Measurements from ENCODE around the gene BSN.
"Not testable (repeated sequence)": the region's sequence is repeated elsewhere in the genome, so short reads cannot be mapped to it uniquely, and the experiment has no call there.

The BSN gene

DNA sequence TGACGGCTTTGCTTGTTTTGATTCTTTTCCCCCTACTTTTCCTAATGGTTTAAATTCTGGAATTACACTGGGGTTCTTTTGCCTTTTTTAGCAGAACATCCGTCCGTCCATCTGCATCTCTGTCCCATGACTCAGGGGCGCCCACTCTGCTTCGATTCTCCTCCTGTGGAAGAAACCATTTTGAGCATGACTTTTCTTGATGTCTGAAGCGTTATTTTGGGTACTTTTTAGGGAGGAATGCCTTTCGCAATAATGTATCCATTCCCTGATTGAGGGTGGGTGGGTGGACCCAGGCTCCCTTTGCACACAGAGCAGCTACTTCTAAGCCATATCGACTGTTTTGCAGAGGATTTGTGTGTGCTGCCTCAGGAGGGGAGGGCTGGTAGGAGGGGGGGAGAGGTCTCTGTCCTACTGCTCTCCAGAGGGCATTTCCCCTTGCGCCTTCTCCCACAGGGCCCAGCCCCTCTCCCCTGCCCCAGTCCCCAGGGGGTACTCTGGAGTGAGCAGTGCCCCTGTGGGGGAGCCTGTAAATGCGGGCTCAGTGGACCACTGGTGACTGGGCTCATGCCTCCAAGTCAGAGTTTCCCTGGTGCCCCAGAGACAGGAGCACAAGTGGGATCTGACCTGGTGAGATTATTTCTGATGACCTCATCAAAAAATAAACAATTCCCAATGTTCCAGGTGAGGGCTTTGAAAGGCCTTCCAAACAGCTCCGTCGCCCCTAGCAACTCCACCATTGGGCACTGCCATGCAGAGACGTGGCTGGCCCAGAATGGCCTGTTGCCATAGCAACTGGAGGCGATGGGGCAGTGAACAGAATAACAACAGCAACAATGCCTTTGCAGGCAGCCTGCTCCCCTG, 19.5 kb upstream of the BSN start:
- DNase-seq = no peak

DNA sequence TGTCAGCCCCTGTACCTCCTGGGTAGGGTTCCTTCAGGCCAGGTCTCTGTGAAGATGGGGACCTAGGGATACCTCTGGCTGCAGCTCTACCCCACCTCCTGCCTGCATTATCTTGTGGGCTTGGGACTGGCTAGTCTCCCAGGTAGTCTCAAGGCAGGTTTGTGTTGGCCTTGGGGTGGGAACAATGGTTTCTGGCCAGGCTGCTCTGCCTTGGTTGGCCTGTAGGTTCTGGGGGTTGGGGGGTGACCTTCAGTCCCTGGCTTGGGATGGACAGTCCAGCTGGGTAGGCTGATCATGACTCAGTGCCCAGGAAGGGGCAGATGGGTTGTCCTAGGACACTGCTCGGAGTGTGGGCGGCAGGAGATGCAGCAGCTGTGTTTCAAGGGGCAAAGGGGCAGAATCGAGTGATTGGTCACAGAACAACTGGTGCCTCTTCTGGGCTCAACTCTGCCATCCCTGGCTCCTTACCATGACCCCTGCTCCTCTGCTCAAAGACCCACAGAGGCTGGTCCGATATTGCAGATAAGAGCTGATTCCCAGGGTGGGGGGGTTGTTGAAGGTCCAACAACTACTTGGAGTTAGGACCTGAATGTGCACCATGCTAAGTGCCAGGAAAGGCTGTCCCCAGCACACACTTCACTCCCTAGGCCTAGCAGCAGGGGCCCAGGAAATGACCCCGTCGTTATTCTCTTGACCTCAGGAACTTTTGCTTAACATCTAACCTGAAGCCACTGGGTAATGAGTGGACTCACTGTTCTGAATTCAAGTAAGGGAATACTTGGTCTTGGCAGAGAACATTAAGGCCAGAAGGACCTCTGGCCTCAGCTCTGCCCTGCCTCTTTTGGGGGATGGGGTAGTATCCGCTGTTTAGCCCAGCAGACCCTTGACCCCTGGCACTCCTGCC, 18.1 kb upstream of the BSN start:
- no peak for DNase-seq

DNA sequence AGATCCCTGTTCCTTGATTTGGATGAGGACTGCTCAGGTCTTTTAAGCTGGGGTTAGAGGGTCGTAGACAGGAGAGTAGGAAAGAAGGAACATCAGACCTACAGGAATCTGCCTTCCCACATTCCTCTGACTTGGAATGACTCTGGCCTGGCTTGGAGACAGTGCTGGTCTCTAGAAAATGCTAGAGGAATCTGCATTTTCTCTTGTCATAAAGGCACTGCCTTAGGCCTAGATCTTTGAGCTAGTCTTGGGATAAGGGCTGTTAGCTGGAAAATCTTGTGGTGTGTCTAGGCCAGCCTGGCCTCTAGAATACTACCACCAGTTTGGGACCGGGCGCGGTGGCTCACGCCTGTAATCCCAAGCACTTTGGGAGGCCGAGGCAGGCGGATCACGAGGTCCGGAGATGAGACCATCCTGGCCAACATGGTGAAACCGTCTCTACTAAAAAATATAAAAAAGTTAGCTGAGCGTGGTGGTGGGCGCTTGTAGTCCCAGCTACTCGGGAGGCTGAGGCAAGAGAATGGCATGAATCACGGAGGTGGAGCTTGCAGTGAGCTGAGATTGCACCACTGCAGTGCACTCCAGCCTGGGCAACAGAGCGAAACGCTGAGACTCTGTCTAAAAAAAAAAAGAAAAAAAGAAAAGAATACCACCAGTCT, 17.3 kb upstream of the BSN start:
- no peak for DNase-seq

DNA sequence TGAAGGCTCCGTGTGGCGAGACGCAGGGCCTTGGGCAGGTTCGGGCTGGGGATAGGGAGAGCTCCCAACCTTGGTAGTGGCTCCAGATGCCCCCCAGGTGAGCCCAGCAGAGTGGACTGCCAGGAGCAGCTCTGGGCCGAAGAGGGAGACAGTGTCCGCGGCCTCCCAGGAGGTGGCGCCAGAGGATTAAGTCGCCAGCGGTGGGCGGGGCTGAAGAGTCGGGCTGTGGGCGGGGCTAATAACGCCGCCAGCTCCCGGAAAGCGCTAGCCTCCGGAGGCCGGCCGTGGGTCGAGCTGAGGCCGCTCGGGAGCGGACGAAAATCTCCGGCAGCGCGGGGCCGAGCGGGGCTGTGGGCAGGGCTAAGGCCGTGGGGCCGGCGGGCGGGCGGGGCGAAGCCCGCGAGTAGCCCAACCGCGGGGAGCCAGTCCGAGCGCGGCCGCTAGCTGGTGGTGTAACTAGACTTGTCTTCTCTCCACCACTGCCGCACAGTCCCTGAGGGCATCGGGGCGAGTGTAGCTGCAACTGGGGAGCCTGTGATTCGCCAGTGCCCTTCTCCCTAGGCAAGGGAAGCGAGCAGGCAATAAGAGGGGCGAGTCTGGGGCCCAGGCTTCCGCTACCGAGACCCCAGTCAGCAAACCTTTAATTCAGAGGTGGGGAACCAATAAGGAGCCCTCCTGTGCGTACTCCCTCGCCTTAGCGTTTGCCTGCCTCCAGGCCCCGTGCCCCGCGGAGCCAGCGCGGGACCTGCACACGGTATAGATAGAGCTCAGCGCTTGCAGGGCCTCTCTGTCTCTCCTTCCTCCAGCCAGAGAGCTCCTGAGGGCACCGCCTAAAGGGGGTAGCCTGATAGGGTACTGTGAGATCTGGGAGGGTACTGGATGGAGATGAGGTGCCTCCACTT, 14.4 kb upstream of the BSN start:
- DNase-seq = peak; percentile 75 to 97

DNA sequence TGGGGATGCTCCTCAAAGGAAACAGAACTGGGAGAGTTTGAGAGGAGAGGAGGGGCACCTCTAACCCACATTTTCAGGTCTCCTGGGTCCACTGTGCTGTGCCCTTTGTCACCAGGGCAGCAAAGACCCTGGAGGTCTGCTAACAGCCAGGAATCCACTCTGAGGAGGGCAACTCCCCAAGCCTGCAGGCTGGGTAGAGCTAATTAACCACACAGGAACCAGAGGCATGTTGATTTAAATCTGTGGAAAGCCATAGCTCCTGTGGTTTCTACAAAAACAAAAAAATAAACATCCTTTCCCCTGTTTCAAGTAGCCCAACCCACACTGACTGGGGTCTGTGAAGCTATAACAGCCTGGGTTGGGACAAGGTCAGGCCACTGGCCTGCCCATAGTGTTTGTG, 2.2 kb upstream of the BSN start:
- no peak for DNase-seq

DNA sequence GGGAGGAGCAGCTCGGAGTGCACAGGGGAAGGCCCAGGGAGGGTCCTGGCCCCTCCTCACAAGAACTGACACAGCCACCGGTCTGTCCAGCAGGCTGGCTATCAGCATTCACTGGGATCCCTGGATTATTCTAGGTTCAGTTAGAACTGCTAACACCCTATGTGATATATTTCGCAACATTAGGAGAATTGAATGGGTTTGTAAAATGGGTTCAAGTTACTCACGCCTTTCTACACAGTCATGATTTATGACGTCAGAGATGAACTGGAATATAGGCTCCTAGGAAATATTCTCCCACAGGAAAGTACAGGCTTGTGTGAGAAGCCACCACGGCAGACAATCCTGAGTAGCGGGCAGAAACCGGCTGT, 969 bp upstream of the BSN start:
- no peak for DNase-seq

DNA sequence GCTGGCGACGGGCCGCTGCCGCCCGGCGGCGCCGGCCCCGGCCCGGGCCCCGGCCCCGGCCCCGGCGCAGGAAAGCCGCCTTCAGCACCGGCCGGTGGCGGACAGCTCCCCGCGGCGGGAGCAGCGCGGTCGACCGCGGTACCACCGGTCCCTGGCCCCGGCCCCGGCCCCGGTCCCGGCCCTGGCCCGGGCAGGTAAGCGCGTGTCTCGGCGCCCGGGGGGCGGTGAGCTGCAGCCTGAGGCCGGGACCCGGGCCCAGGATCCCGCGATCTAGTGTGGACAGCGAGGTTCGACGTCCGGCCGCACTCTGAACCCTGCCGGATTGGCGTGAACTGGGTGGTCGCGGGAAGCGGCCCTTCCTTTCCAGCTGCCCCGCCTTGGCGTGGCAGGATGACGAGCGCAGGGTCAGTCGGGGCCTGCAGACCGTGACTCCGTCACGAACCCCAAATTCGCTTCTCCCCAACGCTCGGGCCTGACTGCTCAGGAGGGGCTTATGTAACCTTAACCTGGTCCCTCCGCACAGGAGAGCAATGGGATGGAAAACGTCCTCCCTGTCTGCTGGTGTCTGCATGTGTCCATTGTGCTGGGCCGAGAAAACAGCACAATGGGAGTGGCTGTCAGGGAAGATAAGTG, 472 bp downstream of the BSN start:
- no peak for DNase-seq

DNA sequence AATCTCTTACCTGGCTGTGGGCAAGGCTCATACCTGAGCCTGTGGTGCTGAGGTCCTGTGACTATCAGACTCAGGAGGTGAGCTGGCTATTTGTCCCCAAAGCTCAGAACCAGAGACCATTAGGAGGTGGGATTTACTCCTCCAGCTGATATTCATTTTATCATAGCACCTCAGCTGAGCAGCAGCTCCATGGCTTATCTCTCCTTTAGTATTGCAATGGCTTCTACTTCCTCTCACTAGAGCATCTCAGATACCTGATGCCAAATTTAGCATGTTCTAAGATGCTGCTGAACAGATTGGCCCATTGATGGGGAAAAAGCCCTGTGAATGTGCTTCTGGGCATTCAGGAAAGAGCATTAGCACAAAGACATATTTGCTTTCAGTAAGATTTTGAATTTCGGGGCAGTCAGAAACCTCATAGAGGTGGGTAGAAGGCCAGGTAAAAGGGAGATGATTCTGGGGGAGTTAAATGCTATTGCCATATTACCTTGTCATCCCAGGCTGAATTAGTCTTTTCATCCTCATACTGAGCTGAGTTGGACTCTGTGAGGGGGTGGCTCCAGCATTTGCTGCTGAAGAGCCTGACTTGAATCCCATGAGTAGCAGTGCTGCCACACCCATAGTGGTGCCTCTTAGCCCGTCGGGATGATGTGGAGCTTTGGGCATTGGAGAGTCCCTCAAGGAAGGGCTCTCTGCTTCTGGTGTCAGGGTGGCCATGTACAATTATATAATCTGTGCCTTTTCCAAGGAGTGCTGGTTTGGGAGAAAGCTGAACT, 2.4 kb downstream of the BSN start:
- no peak for DNase-seq

DNA sequence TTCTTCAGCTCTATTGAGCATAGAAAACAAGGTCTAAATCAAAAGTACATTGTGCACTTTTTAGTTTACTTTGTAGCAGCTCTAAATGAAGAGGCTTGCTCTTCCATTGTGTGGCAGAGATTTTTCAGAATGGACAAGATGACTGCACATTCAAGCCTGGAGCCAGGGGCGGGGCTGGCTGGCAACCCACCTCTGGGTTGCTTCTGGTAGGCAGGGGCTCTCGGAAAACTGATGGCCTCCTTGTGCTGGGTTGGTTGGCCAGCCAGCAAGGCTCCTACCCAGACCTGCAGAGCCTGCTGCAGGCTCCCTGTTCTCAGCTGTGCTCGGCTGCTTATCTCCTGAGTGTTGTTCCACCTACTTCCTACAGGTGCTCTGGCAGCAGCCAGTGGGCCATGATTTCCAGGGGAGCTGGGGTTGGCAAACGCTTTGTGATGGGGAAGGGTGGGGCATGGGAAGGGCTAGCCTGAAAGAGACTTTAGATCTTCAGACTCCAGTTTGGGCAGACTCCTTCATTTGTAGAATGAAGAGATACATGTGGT, 8.8 kb downstream of the BSN start:
- DNase-seq = no peak

DNA sequence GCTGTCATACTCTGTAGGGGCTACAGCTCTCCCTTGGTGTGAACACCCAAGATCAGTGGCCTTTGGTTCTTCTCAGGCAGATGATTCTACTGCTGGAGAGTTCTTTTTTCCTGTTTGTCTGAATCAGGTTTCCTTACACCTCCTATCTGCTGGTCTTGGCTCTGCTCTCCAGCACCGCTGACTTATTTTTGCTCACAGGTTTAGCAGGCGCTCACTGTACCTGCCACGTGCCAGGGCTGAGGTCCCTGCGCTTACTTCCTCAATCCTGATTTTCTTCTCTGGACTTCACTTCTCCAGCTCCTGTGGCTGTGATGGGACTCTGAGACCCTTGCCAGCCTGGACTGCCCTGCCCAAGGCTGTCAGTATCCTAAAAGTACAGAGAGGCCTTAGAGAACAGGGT, 9.5 kb downstream of the BSN start:
- no peak for DNase-seq

DNA sequence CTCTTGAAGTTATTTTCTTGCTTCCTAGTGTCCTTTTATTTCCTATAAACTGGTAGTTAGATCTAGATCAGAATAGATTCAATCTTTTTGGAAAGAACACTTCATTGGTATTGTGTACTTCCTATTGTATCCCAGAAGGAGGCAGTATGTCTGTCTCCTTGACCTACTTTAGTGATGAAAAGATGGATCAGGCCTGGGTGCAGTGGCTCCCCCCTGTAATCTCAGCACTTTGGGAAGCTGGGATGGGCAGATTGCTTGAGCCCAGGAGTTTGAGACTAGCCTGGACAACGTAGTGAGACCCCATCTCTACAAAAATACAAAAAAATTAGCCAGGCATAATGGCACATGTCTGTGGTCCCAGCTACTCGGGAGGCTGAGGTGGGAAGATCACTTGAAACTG, 12.0 kb downstream of the BSN start:
- DNase-seq = no peak

DNA sequence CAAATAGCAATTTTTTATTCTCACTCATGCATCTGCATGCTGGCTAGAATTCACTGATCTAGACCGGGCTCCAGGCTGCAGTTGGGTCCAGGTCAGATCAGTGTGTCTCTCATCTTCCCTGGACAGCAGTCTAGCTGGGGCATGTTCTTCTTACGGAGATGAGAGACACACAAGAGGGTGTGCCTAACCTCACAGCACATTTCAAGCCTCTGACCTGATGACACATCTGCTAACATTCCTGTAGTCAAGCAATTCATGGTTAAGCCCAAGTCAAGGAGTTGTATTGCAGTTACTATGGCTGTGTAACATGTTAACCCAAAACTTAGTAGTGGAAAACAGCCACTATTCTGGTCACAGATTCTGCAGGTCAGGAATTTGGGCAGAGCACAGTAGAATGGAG, 13.1 kb downstream of the BSN start:
- DNase-seq = no peak

DNA sequence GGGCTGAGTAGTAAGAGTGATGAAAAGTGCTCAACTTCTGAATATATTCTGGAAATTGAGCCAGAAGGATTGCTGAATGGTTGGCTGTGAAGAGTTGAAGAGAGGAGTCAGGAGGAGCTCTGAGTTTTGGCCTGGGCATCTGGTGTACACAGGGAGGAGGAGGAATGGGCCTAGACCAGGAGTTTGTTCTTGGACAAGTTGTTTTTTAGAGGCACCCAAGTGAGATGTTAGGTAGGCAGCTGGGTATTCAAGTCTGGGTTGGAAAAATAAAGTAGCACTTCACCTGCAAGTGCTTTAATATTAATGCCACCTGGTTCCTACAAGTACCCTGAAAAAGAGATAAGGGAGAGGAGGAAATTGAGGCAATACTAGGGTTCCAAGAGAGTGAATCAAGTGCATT, 14.7 kb downstream of the BSN start:
- DNase-seq = no peak

DNA sequence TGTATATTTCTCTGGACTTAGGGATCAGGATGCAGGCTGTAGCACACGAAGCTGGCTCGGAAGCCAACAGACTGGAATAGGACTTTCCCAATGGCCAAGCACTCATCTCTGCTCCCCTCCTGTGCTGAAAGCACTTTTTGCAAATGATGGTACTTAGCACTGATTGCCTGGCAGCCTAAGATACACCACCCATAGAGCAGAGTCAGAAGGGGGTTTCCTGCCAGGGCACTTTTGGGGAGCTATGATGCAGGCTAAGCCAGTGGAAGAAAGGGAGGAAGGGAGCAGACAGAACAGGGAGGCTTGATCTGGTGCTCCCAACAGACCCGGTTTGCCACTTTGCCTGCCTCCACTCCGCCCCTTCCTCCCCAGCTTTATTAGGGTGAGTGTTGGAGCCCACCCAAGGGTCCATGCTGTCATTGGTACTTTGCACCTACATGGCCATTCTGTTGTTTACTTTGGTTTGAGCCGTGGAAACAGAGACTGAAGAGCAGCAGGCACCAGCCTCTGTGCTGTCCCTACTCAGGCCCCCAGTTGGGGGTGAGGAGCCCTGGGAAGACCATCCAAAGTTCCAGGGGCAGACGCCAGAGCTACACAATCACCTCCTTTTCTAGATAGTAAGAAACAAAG, 15.9 kb downstream of the BSN start:
- DNase-seq = no peak

DNA sequence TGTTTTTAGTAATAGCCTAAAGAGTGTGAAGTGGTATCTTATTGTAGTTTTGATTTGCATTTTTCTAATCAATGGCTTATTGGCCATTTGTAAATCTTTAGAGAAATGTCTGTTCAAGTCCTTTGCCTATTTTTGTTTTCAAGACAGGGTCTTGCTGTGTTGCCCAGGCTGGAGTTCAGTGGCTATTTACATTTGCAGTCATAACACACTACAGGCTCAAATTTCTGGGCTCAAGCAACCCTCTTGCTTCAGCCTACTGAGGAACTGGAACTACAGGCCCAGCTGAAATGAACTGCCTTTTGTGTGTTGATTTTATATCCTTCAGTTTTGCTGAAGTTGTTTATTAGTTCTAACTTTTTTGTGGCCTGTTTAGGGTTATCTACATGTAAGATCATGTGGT, 27.9 kb downstream of the BSN start:
- DNase-seq = no peak

DNA sequence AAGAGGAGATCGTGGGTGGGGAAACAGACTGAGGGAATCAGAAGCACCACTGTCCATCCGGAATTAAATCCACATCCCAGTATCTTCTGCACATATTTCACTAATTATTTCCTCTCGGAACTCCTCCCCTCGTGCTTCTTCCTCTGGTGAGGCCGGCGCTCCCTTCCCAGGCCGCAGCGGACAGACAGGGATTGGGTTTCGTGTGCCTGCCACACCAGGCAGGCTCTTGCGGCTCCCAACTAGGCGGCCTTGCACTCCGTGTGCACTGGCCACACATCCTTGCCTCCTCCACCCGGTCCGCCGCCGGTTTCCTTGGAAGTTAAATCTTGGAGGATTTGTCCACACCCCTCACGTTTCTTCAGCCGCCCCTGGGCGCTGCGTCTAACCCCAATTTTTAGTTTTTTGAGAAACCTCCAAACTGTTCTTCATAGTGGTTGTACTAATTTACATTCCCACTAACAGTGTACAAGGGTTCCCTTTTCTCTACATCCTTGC, 31.0 kb downstream of the BSN start:
- not testable (repeated sequence) for DNase-seq

DNA sequence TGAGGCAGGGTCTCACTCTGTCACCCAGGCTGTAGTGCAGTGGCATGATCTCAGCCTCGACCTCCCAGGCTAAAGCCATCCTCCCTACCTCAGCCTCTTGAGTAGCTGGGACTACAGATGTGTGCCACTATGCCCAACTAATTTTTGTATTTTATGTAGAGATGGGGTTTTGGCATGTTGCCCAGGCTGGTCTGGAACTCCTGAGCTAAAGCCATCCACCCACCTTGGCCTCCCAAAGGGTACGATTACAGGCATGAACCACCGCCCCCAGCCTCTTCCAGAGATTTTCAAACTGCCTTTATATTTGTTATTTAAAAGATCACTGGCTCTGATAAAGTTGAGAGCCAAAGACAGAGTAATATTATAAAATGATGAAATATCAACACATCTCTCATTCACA, 37.3 kb downstream of the BSN start:
- no peak for DNase-seq

DNA sequence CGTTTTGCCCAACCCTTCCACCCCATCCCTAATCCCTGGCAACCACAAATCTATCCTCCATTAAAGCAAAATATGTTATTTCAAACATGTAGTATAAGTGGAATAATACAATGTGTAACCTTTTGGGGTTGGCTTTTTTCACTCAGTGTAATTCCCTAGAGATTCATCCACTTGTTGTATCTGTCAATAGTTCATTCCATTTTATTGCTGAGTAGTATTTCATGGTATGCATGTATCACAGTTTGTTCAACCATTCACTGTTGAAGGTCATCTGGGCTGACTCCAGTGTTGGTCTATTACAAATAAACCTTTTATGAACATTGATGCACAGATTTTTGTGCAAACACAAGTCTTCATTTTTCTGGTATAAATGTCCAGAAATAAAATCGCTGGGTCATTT, 38.8 kb downstream of the BSN start:
- no peak for DNase-seq

DNA sequence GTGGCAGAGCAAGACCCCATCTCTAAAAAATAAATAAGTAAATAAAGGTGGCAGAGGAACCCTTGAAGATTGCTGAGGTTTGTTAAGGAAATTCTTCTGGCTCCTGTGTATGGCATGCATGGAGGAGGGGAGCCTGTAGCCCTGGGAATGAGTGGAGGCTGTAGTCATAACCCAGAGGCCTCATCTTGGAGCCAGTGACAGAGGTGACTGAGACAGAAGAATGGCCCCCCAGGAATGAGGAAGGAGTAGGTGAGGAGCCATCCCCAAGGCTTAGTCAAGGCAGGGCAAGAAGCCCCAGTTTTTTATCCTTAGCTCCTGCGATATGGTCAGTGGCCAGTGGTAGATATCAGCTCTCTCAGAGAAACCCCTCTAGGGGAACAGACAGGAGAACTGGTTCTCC, 46.5 kb downstream of the BSN start:
- no peak for DNase-seq

DNA sequence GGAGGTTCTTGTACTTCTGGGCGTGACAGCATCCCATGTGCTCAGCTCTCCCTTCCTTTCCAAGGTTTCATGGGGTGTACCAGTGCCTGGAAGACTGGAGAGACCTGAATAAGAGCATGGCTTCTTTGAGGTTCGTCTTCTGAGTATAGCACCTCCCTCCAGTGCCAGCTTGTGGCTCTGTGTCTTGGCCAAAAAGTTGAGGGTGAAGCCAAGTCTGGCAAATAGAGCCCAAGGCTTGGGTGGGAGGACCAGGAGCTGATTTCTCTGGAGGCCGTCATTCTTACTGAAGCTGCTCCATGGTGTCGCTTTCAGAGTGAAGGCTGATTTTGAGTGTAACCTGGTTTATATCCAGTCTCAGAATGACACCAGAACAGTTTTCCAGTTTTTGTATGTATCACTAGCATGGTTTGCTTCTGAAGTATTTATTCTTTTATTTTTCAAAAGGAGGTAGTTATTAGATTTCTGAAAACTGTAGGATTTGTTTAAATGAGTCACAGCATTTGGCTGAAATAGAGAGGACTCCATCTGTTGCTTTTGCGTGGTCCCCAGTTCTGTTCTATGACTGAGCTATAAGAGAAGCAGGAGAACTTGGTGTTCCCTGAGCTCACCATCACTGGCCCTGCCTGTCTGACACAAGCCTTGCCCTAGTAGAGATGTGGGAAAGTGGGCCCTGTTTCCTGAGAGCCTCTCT, 47.2 kb downstream of the BSN start:
- DNase-seq = no peak
